Transverse colon (tissue), 4 donors: Measurements from ENCODE around the gene MPPED2.

Experiments
- CTCF ChIP-seq, 5 experiments: fragments of 200-600 bp in 3 of 5; fragments of 450-650 bp in 2 of 5; sonication (generic) in 3 of 5; IDR thresholded peaks; 1 replicate in 2 of 5; 2 replicates in 3 of 5; pipeline ENCODE4 v1.5.1; 2016 to 2017; ENCODE audit warnings: antibody characterized with exemption in 5 of 5, inconsistent platforms in 3 of 5, mild to moderate bottlenecking in 2 of 5, moderate library complexity in 1 of 5
- POLR2AphosphoS5 ChIP-seq, 3 donors: sonication (generic); formaldehyde crosslinking; IDR thresholded peaks; one replicate each; pipeline ENCODE4 v1.6.1; 2016; ENCODE audit warnings: antibody characterized with exemption in 3 of 3

GRCh38 chr11:30509364-30509763 lies 76.8 kb downstream of the MPPED2 start:
- TF ChIP-seq CTCF (IDR thresholded peaks at IDR 0.05) (no peak), POLR2AphosphoS5 (IDR thresholded peaks at IDR 0.05) (no peak)
